ENCODE data around the gene NTRK2.

NTRK2 gene

GRCh38 chr9:84718476-84718875, 48.9 kb downstream of the NTRK2 start:
- no peak for TF ChIP-seq CEBPB (IDR thresholded peaks at IDR 0.05)

GRCh38 chr9:84722388-84722989, 53.0 kb downstream of the NTRK2 start:
- TF ChIP-seq TAF1 (IDR thresholded peaks at IDR 0.05; ENCODE audit: low read depth) (no peak), REST (IDR thresholded peaks at IDR 0.05; ENCODE audit: low read depth) (no peak), YY1 (IDR thresholded peaks at IDR 0.05; ENCODE audit: low read depth) (no peak), TCF12 (IDR thresholded peaks at IDR 0.05; ENCODE audit: low read depth) (no peak), USF1 (IDR thresholded peaks at IDR 0.05) (no peak), MAX (IDR thresholded peaks at IDR 0.05) (no peak), NFIC (IDR thresholded peaks at IDR 0.05) (no peak), EGR1 (IDR thresholded peaks at IDR 0.05) (no peak), EP300 (IDR thresholded peaks at IDR 0.05; ENCODE audit: borderline replicate concordance) (no peak), RAD21 (IDR thresholded peaks at IDR 0.05; ENCODE audit: low read depth) (no peak), ZBTB7A (IDR thresholded peaks at IDR 0.05; ENCODE audit: low read depth) (no peak), TEAD4 (IDR thresholded peaks at IDR 0.05) (no peak), CREB1 (IDR thresholded peaks at IDR 0.05; ENCODE audit: low read depth) (no peak), CEBPB (IDR thresholded peaks at IDR 0.05) (no peak), FOXM1 (IDR thresholded peaks at IDR 0.05; ENCODE audit: borderline replicate concordance, low read depth) (no peak)

- TF ChIP-seq TCF12 (IDR thresholded peaks at IDR 0.05; ENCODE audit: low read depth) (no peak), REST (IDR thresholded peaks at IDR 0.05; ENCODE audit: low read depth) (no peak), RAD21 (IDR thresholded peaks at IDR 0.05; ENCODE audit: low read depth) (no peak), EGR1 (IDR thresholded peaks at IDR 0.05) (no peak)
Measured at GRCh38 chr9:84723426-84723825, 53.9 kb downstream of the NTRK2 start.

- TF ChIP-seq TEAD4 (IDR thresholded peaks at IDR 0.05) (no peak), CREB1 (IDR thresholded peaks at IDR 0.05; ENCODE audit: low read depth) (no peak), EP300 (IDR thresholded peaks at IDR 0.05; ENCODE audit: borderline replicate concordance) (no peak)
Measured at GRCh38 chr9:84731696-84732095, 62.2 kb downstream of the NTRK2 start.

- TF ChIP-seq EP300 (IDR thresholded peaks at IDR 0.05; ENCODE audit: borderline replicate concordance) (no peak), MAX (IDR thresholded peaks at IDR 0.05) (no peak), FOXM1 (IDR thresholded peaks at IDR 0.05; ENCODE audit: borderline replicate concordance, low read depth) (no peak), NFIC (IDR thresholded peaks at IDR 0.05) (no peak), CREB1 (IDR thresholded peaks at IDR 0.05; ENCODE audit: low read depth) (no peak), EGR1 (IDR thresholded peaks at IDR 0.05) (no peak), RAD21 (IDR thresholded peaks at IDR 0.05; ENCODE audit: low read depth) (no peak), TAF1 (IDR thresholded peaks at IDR 0.05; ENCODE audit: low read depth) (no peak), TCF12 (IDR thresholded peaks at IDR 0.05; ENCODE audit: low read depth) (no peak), REST (IDR thresholded peaks at IDR 0.05; ENCODE audit: low read depth) (no peak), YY1 (IDR thresholded peaks at IDR 0.05; ENCODE audit: low read depth) (no peak), CEBPB (IDR thresholded peaks at IDR 0.05) (no peak), TEAD4 (IDR thresholded peaks at IDR 0.05) (no peak), USF1 (IDR thresholded peaks at IDR 0.05) (no peak), ZBTB7A (IDR thresholded peaks at IDR 0.05; ENCODE audit: low read depth) (no peak)
Measured at GRCh38 chr9:84736081-84736480, 66.6 kb downstream of the NTRK2 start.

All from Ishikawa (cell line).